GM21526 (cell line): ENCODE data around the gene KIZ.

Experiments
- ATAC-seq: cut with Tn5 transposase; IDR thresholded peaks from one replicate; pipeline ENCODE4 v1.9.1; 2021; ENCODE audit warnings: moderate library complexity; ENCODE audit not compliant: unreplicated experiment, low FRiP score

Gene KIZ

GRCh38 chr20:21125849-21126580 lies at the start of gene KIZ:
KIZ (plus strand) TSS chr20:21126082; CDS start chr20:21126116, 34 bp downstream.
- peak; percentile 97 for ATAC-seq

- ATAC-seq: no peak
Observed at GRCh38 chr20:21077809-21078345, 48.0 kb upstream of the KIZ start.

GRCh38 chr20:21082584-21082983 lies 43.3 kb upstream of the KIZ start:
- no peak for ATAC-seq

GRCh38 chr20:21083825-21084325 lies 42.0 kb upstream of the KIZ start:
- ATAC-seq: no peak

- ATAC-seq: no peak
Observed at GRCh38 chr20:21087862-21088540, 37.9 kb upstream of the KIZ start.

- ATAC-seq: no peak
Observed at GRCh38 chr20:21089391-21089790, 36.5 kb upstream of the KIZ start.

- no peak for ATAC-seq
Observed at GRCh38 chr20:21090111-21090618, 35.7 kb upstream of the KIZ start.

- no peak for ATAC-seq
Observed at GRCh38 chr20:21090721-21091120, 35.2 kb upstream of the KIZ start.

- ATAC-seq: no peak
Observed at GRCh38 chr20:21092806-21093205, 33.1 kb upstream of the KIZ start.

GRCh38 chr20:21096321-21097043 lies 29.4 kb upstream of the KIZ start:
- ATAC-seq: no peak

- peak; percentile 41 for ATAC-seq
Observed at GRCh38 chr20:21099751-21100577, 25.9 kb upstream of the KIZ start.

- ATAC-seq: no peak
Observed at GRCh38 chr20:21100578-21101452, 25.1 kb upstream of the KIZ start.

GRCh38 chr20:21101453-21101931 lies 24.4 kb upstream of the KIZ start:
- no peak for ATAC-seq

GRCh38 chr20:21101932-21102575 lies 23.8 kb upstream of the KIZ start:
- ATAC-seq: no peak

- ATAC-seq: no peak
Observed at GRCh38 chr20:21102603-21103311, 23.1 kb upstream of the KIZ start.

- no peak for ATAC-seq
Observed at GRCh38 chr20:21103582-21104465, 22.1 kb upstream of the KIZ start.

GRCh38 chr20:21104466-21104761 lies 21.5 kb upstream of the KIZ start:
- ATAC-seq: no peak
